HL-60/S4 treated with phorbol 12-myristate 13-acetate at 8.2 ng/mL for 4 days and 3 days (cell line): ENCODE measurements around the gene APOC4.

Experiments
- in situ Hi-C: fragments of 300-500 bp; cut with MboI; formaldehyde crosslinking; loops from 2 replicates; pipeline ENCODE4 v1.15.0; 2022; ENCODE audit warnings: low sequenced_read_pairs

The APOC4 gene

DNA sequence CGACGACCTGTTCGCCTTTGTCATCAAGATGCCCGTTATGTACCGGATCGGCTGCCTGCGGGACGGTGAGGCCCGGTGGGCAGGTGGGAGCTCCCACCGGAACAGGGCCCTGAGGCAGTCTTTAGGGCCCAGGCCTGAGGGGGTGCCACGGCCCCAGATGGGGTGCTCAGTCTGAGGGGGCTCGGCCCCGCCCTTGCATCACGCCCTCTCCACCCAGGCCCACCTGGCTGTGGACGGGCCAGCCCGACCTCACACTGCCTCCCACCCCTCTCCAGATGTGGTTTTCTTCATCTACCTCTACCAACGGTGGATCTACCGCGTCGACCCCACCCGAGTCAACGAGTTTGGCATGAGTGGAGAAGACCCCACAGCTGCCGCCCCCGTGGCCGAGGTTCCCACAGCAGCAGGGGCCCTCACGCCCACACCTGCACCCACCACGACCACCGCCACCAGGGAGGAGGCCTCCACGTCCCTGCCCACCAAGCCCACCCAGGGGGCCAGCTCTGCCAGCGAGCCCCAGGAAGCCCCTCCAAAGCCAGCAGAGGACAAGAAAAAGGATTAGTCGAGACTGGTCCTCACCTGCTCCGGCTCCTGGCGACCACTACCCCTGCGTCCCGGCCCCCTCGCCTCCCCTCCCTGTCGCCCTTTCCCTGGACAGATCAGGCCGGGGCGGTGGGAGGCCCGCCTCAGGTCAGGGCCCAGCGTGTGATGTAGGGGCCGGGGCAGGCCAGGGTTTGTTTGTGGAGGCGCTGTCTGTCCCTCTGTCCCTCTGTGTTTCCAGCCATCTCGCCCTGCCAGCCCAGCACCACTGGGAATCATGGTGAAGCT is 50.5 kb downstream of the APOC4 start:
- in situ Hi-C loops: no loop called here

DNA sequence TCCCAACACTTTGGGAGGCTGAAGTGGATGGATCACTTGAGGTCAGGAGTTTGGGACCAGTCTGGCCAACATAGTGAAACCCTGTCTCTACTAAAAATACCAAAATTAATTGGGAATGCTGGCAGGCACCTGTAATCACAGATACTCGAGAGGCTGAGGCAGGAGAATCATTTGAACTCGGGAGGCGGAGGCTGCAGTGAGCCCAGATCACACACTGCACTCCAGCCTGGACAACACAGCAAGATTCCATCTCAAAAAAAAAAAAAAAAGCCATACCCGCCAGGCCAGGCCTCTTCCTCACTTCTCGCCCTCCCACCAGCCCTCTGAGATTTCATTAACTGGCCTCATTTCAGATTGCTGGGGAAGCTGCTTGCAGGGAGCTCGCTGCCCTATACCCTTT is 51.5 kb downstream of the APOC4 start:
- in situ Hi-C loops: no loop called here

DNA sequence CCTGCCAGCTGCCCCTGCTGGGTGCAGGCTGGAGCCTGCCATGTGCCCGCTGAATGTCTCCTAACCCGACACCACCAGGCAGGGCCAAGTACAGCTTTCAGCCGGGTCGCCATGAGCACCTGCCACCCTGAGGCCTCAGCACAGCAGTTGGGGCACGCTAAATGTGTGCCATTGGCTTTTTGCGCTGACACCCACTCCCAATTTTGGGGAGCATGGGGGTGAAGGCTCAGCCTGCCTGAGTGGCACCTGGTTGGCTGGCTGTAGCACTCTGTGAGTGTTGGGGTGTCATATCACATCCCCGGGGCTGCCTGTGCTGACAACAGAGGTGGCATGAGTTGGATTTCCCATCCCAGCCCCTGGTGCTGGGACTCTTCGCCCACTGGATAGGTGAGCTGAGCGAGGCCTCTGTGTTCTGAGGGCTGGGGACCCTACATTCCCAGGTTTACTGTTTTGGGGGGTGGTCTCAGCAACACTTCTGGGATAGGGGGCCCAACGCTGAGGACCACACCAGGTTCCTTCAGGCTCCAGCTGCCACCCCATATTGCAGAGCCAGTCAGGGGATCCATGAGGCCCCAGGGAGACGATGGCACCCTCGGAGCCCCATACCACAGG is 52.0 kb downstream of the APOC4 start:
- in situ Hi-C loops: no loop called here
